ENCODE results near the gene CAMK2D.

Gene CAMK2D

DNA sequence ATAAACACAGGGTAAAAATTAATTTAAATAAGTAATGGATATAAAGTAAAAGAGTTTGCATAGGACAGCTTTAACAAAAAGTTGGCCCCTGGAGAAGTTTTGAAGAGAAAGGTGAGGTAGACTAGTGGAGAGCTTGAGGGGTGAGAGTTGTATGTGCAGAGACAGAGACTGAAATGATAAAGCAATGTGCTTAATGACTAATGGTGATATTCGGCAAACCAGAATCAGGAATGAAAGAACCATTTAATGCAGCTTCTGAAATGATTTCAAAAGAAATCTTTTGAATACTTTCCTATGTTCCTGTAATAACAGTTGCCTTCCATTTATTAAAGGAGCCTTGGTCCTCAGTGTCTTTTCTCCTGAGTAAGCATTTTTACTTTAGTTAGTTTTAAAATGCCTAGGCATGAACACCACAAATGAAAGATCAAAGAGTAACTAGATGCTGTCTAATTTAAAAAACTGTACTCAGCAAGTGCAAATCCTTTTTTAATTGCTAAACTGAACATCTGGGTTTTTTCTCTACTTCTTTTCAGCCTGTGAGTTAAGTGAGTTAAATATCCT, 28.5 kb downstream of the CAMK2D start:
- H3K27me3 ChIP-seq = no peaks in the 10 kb centered on the region
- TF ChIP-seq, protein P1, sequence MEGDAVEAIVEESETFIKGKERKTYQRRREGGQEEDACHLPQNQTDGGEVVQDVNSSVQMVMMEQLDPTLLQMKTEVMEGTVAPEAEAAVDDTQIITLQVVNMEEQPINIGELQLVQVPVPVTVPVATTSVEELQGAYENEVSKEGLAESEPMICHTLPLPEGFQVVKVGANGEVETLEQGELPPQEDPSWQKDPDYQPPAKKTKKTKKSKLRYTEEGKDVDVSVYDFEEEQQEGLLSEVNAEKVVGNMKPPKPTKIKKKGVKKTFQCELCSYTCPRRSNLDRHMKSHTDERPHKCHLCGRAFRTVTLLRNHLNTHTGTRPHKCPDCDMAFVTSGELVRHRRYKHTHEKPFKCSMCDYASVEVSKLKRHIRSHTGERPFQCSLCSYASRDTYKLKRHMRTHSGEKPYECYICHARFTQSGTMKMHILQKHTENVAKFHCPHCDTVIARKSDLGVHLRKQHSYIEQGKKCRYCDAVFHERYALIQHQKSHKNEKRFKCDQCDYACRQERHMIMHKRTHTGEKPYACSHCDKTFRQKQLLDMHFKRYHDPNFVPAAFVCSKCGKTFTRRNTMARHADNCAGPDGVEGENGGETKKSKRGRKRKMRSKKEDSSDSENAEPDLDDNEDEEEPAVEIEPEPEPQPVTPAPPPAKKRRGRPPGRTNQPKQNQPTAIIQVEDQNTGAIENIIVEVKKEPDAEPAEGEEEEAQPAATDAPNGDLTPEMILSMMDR (IDR thresholded peaks at IDR 0.05) = no peak
- H3K27ac ChIP-seq = no peak overlapping the region
- no peaks in the 10 kb centered on the region for H3K36me3 ChIP-seq
- no peak for DNase-seq
- H3K9me3 ChIP-seq = no peaks in the 10 kb centered on the region
- peaks cover 0 to 45% (median 7%) of the 10 kb centered on the region in 4 donors for H3K4me1 ChIP-seq
- H3K4me3 ChIP-seq = no peak overlapping the region
- intact Hi-C loops (cut with DNase I; ENCODE audit: low total_unique reads) = no loop called here

DNA sequence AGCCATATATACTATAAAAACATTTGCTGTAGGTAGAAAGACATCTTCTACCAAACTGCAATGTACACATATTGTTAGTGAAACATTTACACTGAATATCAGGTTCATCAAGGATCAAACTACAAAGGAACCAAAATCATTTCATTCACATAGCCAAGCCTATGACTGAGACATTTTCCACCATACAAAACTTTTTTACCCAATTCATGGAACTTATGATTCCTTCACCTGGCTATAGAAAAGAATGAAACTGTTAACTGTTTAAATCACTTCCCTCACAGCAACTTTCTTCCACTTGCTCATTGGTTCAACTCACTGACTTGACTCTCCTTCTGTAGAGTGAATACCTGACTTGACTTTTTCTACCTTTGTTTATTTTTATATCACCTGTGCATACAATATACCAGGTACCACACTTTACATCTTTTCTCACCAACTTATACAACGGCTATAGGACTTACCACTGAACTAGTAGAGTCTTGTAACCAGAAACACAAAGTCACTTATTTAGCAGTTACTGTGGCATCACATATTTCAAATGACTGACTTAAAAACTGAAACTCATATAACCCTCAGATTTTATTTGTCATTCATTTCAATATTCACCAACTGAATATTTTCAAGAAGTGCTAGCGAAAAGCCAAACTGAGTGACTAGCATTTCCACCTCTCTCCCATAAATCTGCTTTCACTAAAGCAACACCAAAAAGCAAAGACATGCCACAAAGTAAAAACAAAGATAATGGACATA, 30.9 kb downstream of the CAMK2D start:
- intact Hi-C loops (cut with DNase I; ENCODE audit: low total_unique reads) = no loop called here
- Histone ChIP-seq H3K9me3 (no peaks in the 10 kb centered on the region), H3K36me3 (no peaks in the 10 kb centered on the region), H3K4me1 (peaks cover 0 to 41% (median 6%) of the 10 kb centered on the region in 4 donors), H3K27ac (no peak overlapping the region), H3K4me3 (no peak overlapping the region), H3K27me3 (no peaks in the 10 kb centered on the region)
- TF ChIP-seq, protein P1 (IDR thresholded peaks at IDR 0.05) = no peak
- no peak for DNase-seq

GRCh38 chr4:113727802-113728201, 33.7 kb downstream of the CAMK2D start:
- intact Hi-C loops (cut with DNase I; ENCODE audit: low total_unique reads) = no loop called here
- Histone ChIP-seq H3K27ac (no peak overlapping the region), H3K9me3 (no peaks in the 10 kb centered on the region), H3K36me3 (no peaks in the 10 kb centered on the region), H3K4me1 (peaks cover 0 to 33% (median 3%) of the 10 kb centered on the region in 4 donors), H3K27me3 (no peaks in the 10 kb centered on the region), H3K4me3 (no peak overlapping the region)
- DNase-seq = no peak
- TF ChIP-seq, protein P1 (IDR thresholded peaks at IDR 0.05) = no peak

GRCh38 chr4:113725963-113726362, 35.6 kb downstream of the CAMK2D start:
- Histone ChIP-seq H3K9me3 (no peaks in the 10 kb centered on the region), H3K27me3 (no peaks in the 10 kb centered on the region), H3K4me1 (peaks cover 0 to 22% (median 2%) of the 10 kb centered on the region in 4 donors), H3K36me3 (no peaks in the 10 kb centered on the region), H3K4me3 (no peak overlapping the region), H3K27ac (no peak overlapping the region)
- TF ChIP-seq, protein P1 (IDR thresholded peaks at IDR 0.05) = no peak
- DNase-seq = no peak
- intact Hi-C loops (cut with DNase I; ENCODE audit: low total_unique reads) = no loop called here

DNA sequence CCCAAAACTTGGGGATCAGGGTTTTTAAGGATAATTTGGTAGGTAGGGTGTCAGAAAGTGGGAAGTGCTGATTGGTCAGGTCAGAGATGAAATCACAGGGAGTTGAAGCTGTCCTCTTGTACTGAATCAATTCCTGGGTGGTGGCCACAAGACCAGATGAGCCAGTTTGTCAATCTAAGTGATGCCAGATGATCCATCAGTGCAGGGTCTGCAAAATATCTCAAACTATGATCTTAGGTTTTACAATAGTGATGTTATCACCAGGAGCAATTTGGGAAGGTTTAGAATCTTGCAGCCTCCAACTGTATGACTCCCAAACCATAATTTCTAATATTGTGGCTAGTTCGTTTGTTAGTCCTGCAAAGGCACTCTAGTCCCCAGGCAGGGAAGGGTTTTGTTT, 43.3 kb downstream of the CAMK2D start:
- intact Hi-C loops (cut with DNase I; ENCODE audit: low total_unique reads) = no loop called here
- Histone ChIP-seq H3K4me1 (peaks cover 0 to 3% (median 0%) of the 10 kb centered on the region in 4 donors), H3K9me3 (no peaks in the 10 kb centered on the region), H3K27ac (no peak overlapping the region), H3K27me3 (no peaks in the 10 kb centered on the region), H3K4me3 (no peak overlapping the region), H3K36me3 (no peaks in the 10 kb centered on the region)
- TF ChIP-seq, protein P1 (IDR thresholded peaks at IDR 0.05) = no peak
- DNase-seq = no peak
